LNCaP clone FGC (cell line): Measurements from ENCODE around the gene CYP24A1.

ENCODE experiments used
- DNase-seq: peaks from one replicate; pipeline ENCODE4 v3.0.0-alpha.2; 2011; ENCODE audit warnings: low read depth
- H3K4me3 ChIP-seq: 2 replicates; pipeline ENCODE4 v1.5.1; 2011; ENCODE audit warnings: mild to moderate bottlenecking, low read depth, low read length, control low read depth
- TF ChIP-seq, protein P1 (sequence below): IDR thresholded peaks from 2 replicates; pipeline ENCODE4 v1.5.1; 2012; ENCODE audit warnings: mild to moderate bottlenecking; ENCODE audit not compliant: control insufficient read depth, insufficient read depth; ENCODE audit errors: extremely low read depth

Gene CYP24A1

DNA sequence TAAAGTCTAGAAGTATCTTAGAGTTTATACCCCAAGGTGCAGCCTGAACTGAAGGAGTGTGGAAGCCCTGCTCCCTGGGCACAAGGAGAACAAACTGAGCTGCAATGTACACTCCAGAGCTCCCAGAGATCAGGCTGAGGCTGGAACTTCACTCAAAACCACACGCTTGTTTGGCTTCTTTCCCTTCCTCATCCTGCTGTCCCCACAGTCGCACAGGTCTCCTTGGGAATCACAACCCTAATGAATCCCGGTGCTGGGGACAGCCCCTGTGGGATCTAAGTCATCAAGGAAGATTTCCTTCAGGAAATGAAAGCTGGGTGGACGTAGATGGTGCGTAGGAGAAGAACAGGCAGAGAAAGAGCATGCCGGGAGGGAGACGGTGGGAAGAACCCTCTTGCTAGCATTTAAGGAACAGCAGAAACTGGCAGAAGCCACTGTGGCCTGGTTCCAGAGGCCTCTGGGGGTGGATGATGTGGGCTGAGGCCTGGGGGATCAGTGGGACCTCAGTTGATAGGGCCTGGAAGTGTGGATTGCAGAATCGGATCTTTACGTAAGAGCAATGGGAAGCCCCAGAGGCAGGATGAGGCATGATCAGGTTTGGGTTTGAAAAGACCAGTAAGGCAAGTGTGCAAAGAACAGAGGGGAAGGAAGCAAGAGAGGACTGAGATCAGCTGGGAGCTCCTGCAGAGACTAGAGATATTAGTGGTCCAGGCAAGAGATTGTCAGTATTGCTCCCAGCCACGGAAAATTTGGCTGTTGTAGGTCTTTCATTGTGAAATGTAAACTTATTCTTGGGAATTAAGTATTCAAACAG is 21.4 kb downstream of the CYP24A1 start:
- TF ChIP-seq, protein P1, sequence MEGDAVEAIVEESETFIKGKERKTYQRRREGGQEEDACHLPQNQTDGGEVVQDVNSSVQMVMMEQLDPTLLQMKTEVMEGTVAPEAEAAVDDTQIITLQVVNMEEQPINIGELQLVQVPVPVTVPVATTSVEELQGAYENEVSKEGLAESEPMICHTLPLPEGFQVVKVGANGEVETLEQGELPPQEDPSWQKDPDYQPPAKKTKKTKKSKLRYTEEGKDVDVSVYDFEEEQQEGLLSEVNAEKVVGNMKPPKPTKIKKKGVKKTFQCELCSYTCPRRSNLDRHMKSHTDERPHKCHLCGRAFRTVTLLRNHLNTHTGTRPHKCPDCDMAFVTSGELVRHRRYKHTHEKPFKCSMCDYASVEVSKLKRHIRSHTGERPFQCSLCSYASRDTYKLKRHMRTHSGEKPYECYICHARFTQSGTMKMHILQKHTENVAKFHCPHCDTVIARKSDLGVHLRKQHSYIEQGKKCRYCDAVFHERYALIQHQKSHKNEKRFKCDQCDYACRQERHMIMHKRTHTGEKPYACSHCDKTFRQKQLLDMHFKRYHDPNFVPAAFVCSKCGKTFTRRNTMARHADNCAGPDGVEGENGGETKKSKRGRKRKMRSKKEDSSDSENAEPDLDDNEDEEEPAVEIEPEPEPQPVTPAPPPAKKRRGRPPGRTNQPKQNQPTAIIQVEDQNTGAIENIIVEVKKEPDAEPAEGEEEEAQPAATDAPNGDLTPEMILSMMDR = no peak
- no peak for DNase-seq
- no peak overlapping the region for H3K4me3 ChIP-seq

DNA sequence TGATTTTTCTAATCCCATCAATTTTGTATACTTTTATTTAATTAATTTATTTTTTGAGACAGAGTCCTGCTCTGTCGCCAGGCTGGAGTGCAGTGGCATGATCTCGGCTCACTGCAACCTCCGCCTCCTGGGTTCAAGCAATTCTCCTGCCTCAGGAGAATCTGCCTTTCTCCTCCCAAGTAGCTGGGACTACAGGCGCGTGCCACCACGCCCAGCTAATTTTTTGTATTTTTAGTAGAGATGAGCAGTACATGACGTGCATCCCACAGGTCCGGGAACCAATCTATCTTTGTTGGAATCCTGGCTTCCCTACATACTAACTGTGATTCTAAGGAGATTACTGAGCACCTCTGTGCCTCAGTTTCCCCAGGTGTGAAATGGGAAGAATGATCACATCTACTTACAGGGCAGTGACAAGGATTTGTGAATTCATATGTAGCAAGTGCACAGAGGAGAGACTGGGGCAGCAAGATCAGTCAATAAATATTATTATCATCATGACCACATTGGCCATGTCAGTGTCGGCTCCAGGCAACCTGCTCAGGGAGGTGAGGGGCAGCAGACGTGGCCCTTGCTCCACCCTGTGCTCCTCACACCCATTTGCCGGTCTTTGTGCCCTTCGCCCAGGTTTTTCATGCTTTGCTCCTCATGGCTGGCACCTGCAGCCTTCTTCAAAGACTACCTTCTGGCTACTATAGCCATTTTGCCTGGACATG is 22.1 kb downstream of the CYP24A1 start:
- no peak overlapping the region for H3K4me3 ChIP-seq
- no peak for DNase-seq
- TF ChIP-seq, protein P1 = no peak

DNA sequence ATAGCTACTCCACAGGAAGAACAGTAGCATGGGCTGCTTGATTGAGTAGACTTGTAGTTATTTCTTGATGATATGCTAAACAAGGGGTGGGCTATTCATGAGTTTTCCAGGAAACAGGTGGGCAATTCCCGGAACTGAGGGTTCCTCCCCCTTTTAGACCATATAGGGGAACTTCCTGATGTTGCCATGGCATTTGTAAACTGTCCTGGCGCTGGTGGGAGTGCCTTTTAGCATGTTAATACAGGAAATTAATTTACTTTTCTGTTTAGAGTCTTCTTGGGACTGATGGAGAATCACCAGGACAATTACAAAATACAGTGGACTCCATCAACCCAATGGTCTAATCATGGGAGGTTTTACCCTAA is 22.7 kb downstream of the CYP24A1 start:
- no peak overlapping the region for H3K4me3 ChIP-seq
- DNase-seq = no peak
- TF ChIP-seq, protein P1 = no peak

DNA sequence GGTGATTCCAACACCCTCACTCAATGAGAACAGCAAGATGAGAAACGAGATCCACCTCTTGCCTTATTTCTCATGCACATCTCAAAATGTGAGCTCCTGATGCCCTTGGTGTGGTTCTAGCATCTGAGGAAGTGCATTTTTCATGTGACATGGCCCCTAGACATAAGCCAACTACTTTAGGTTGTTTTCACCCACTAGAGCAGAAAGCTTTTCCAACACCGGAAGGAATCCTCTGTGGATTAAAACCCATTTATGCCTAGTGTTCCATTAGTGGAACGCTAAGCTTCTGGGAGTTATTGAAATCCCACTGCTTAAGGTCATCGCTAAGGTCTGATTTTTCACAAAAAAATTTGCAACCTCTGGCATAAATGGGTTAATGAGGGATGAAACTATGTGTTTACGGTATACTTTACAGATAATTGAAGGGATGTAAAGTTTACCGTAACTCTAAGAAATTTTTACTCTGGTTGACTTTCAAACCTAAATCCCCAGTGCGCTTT is 24.0 kb downstream of the CYP24A1 start:
- DNase-seq = no peak
- TF ChIP-seq, protein P1 = no peak
- no peak overlapping the region for H3K4me3 ChIP-seq

DNA sequence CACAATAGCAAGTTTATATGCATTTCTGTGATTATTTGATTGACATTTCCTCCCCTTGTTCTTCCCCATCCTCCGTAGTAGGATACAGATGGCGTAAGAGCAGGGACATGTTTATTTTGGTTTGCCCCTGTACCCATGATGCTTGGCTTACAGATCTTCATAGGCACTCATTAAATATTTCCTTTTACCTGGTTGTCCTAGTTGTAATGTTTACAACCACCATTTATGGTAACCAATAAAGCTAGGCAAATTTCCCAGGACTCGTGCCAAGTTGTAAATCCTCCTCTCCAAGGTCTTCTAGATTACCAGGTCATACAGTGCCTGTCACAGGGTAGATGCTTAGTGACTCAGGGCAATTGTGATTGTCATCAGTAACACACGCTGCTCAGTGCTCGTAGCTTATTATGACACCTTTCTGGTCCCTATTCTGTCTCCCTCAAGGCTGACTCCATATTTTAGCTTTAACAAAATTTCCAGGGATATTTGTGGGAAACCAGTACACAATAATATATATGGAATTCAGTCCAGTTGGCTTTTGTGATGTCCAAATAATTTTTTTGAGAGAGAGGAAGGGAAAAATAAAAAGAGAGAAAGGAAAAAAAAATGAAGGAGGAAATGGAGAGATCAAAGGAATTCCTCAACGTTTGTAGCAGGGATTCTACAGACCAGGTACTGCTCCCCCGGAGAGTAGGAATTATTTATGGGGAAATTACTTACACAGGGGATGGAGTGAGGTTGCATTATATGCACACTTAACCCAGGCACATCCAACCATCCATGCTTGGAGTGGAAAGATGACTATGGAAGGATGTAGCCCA is 24.6 kb downstream of the CYP24A1 start:
- H3K4me3 ChIP-seq = no peak overlapping the region
- TF ChIP-seq, protein P1 = no peak
- peak; percentile 100 for DNase-seq

DNA sequence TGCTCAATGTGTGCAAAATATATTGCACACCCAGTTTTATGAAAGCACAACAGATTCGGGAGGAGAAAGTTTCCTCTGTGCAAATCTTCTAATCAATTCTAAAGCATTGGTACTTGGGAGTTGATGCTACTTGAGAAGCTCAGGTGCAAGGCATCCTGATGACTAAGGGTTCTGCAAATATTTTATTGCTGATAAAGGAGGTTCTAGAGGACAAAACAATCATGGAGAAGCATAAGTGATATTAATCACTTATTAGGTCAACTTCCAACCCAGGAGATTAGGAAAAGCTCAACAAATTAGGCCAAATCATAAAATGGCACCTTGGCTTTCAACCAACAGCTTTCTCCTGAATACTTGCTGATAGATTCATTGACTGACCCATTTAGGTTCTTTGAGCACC is 27.1 kb downstream of the CYP24A1 start:
- H3K4me3 ChIP-seq = no peak overlapping the region
- DNase-seq = no peak
- TF ChIP-seq, protein P1 = no peak
